Heart right ventricle (tissue), 16 donors: ENCODE results near the gene LGALS1. TPM values are rescaled to one million over a fixed set of nuclear protein-coding genes. Genes with fewer than 3 reads are reported as not detected.

Source experiments
- ATAC-seq, 8 donors: fragments of 200-7000 bp; cut with Tn5 transposase; one replicate each; pipeline ENCODE4 v1.9.1; 2020; ENCODE audit warnings: mild to moderate bottlenecking in 8 of 8, moderate library complexity in 8 of 8, moderate number of reproducible peaks in 1 of 8
- DNase-seq, 2 donors: peaks; one replicate each; pipeline ENCODE4 v3.0.0-alpha.2; 2020
- H3K27ac ChIP-seq, 10 donors: fragments of 200-600 bp; sonication (generic) in 2 of 10; one replicate each; pipeline versions ENCODE4 v1.5.0 to v1.8.0; 2020 to 2022; ENCODE audit warnings: mild to moderate bottlenecking in 3 of 10
- H3K27me3 ChIP-seq, 7 donors: fragments of 200-600 bp; one replicate each; pipeline ENCODE4 v1.8.0; 2021 to 2022; ENCODE audit warnings: mild to moderate bottlenecking in 2 of 7
- H3K36me3 ChIP-seq, 9 donors: fragments of 200-600 bp; sonication (generic) in 1 of 9; one replicate each; pipeline versions ENCODE4 v1.5.0 to v1.8.0; 2020 to 2022; ENCODE audit warnings: mild to moderate bottlenecking in 2 of 9
- H3K4me1 ChIP-seq, 9 donors: fragments of 200-600 bp; sonication (generic) in 1 of 9; one replicate each; pipeline versions ENCODE4 v1.5.0 to v1.8.0; 2020 to 2022; ENCODE audit warnings: mild to moderate bottlenecking in 4 of 9
- H3K4me3 ChIP-seq, 10 donors: fragments of 200-600 bp; sonication (generic) in 2 of 10; one replicate each; pipeline versions ENCODE4 v1.5.0 to v1.8.0; 2020 to 2022; ENCODE audit warnings: mild to moderate bottlenecking in 7 of 10, moderate library complexity in 2 of 10
- H3K9me3 ChIP-seq, 11 donors: fragments of 200-600 bp in 10 of 11; sonication (generic) in 2 of 11; one replicate each; pipeline versions ENCODE4 v1.5.0 to v1.8.0; 2013 to 2022; ENCODE audit warnings: mild to moderate bottlenecking in 2 of 11, control low read depth in 1 of 11, moderate library complexity in 1 of 11
- WGBS, 2 donors: extraction: QIAGEN DNeasy Blood & Tissue Kit; methylation state at CpG; one replicate each; pipeline ENCODE4 v1.1.7; 2013; ENCODE audit warnings: inconsistent platforms in 1 of 2; 5-methylcytosine and 5-hydroxymethylcytosine counted together
- intact Hi-C, 10 donors: fragments of 100-400 bp; cut with DNase I; formaldehyde crosslinking; loops; one replicate each; pipeline versions ENCODE4 v1.11.1 to v1.14.2; 2022
- polyA plus RNA-seq, 2 donors: library from polyadenylated mRNA; stranded (reverse); fragments of 200-250 nt; gene quantifications; one replicate each; pipeline ENCODE4 v1.2.3, GENCODE V29; 2013
- total RNA-seq, 10 donors: library from RNA; stranded (reverse); fragmentation: NEBNext Ultra II Directional in 3 of 10; extraction: Animal tissue kit (Norgen Biotek cat#: 25700) in 3 of 10; gene quantifications; one replicate each; pipeline versions ENCODE4 v1.2.1 to v1.2.4, GENCODE V29; 2021 to 2023
- TF ChIP-seq, protein P1 (sequence below), 9 donors: fragments of 200-600 bp; sonication (generic) in 2 of 9; IDR thresholded peaks; one replicate each; pipeline versions ENCODE4 v1.5.0 to v1.8.0; 2021 to 2022; ENCODE audit warnings: antibody characterized with exemption in 9 of 9, mild to moderate bottlenecking in 5 of 9, moderate library complexity in 1 of 9
- donor health status: Arrhythmogenic right ventricular cardiomyopathy.
- donor health status: ischemic (EF 13 %, LVEDD 7.1; RV severe dilation, severe dysfunction).
- donor health status: healthy with polysubstance abuse.
- donor health status: DM: no; HTN: yes; CAD: no.
- donor health status: DM: no; HTN: no; CAD: no.
- donor health status: ischemic (EF 25% LVEDD 6.9; RV normal size, moderate dysfunction).
- donor health status: ischemic (EF 25% LVEDD 5.7; RV mildly dilated, moderate dysfunction).
- donor health status: healthy.
- donor health status: DM: yes; HTN: yes; CAD: no.
- donor health status: Ischemic cardiomyopathy.
- donor health status: ischemic (EF 35%, LVEDD 5.7; RV mildly dilated, moderate dysfunction).
- donor health status: nonischemic (EF 11% LVEDD 7.7; RV severe dilation, severe dysfunction).
- donor health status: DM: yes; HTN: yes; CAD: no.
- donor health status: PGD.
- donor health status: ischemic (EF 29% LVEDD 5.4; RV normal size, mild dysfunction).
- donor health status: nonischemic (EF 23%, LVEDD 6.1; RV moderate dilation, normal function).

The LGALS1 gene
- total and polyA plus RNA-seq, 12 donors = 651 to 4,200 (median 803) TPM

DNA sequence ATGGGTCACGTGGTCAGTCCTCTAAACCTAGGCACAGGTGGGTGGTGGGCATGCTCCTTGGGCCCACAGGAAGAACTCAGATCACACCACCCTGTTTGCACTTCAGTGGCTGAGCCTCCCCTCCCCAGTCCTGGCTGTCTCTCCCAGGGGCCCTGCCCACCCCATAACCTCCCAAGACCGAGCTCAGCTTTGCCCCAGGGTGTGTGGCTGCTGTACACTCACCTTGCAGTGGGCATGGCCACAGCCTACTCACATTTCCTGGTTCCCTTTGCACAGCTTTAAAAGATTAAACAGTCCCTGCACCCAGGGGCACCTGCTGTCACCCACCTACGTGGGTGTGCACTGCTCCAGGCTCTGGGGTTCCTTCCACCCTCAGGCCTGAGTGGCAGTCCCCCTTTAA is 35.2 kb downstream of the LGALS1 start:
- ATAC-seq = no peak
- Histone ChIP-seq H3K4me1 (peaks cover 0 to 12% (median 9%) of the 10 kb centered on the region in 9 donors), H3K36me3 (no peaks in the 10 kb centered on the region), H3K9me3 (no peaks in the 10 kb centered on the region), H3K27me3 (no peaks in the 10 kb centered on the region), H3K4me3 (no peak overlapping the region), H3K27ac (no peak overlapping the region)
- TF ChIP-seq, protein P1, sequence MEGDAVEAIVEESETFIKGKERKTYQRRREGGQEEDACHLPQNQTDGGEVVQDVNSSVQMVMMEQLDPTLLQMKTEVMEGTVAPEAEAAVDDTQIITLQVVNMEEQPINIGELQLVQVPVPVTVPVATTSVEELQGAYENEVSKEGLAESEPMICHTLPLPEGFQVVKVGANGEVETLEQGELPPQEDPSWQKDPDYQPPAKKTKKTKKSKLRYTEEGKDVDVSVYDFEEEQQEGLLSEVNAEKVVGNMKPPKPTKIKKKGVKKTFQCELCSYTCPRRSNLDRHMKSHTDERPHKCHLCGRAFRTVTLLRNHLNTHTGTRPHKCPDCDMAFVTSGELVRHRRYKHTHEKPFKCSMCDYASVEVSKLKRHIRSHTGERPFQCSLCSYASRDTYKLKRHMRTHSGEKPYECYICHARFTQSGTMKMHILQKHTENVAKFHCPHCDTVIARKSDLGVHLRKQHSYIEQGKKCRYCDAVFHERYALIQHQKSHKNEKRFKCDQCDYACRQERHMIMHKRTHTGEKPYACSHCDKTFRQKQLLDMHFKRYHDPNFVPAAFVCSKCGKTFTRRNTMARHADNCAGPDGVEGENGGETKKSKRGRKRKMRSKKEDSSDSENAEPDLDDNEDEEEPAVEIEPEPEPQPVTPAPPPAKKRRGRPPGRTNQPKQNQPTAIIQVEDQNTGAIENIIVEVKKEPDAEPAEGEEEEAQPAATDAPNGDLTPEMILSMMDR (IDR thresholded peaks at IDR 0.05) = no peak
- WGBS, 2 donors = 91% methylated on average over 3 of the region's 3 CpGs
- DNase-seq = no peak
- intact Hi-C loops = no loop called here

DNA sequence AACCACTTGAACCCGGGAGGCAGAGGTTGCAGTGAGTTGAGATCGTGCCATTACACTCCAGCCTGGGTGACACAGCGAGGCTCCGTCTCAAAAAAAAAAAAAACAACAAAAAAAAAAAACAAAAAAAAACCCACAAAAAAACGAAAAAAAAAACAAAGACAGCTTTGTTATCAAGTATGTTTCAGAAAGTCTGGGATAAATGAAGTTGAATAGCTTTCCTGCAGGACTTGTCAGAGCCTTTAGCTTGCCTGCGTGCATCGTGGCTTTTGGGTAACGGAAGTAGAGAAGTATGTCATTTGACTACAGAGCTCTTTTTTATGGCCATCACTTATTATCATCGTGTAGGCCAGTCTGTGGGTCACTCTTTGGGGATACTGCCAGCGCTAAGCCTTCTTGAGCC is 36.1 kb downstream of the LGALS1 start:
- peaks cover 0 to 12% (median 9%) of the 10 kb centered on the region in 9 donors for H3K4me1 ChIP-seq
- intact Hi-C loops = no loop called here

DNA sequence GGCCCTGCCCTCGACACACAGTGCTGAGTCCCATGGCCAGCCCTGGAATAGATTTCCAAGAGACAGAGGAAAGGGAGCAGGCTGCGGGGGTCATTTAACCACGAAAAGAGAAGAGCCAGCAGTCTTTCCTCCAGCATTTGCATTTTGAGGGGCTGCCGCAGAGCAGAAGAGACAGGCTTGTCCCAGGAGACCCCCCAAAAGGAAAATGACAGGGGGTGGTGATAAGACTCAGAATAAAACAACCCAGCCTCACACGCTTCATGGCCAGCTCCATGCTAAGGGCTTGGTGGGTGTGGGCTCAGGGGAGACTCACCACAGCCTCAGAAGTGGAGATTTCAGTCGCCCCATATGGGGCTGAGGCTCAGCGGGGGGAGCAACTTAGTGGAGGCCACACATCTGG is 38.3 kb downstream of the LGALS1 start:
- Histone ChIP-seq H3K27me3 (no peaks in the 10 kb centered on the region), H3K27ac (no peak overlapping the region), H3K4me1 (peaks cover 0 to 5% (median 3%) of the 10 kb centered on the region in 9 donors), H3K9me3 (no peaks in the 10 kb centered on the region), H3K36me3 (no peaks in the 10 kb centered on the region), H3K4me3 (no peak overlapping the region)
- no peak for ATAC-seq
- WGBS, 2 donors = 89 to 92% methylated on average over 7 of the region's 7 CpGs
- no peak for DNase-seq
- intact Hi-C loops = no loop called here
- TF ChIP-seq, protein P1 (IDR thresholded peaks at IDR 0.05) = no peak

More for the DNA sequence above, 36.1 kb downstream of the LGALS1 start:
- DNase-seq (no peak), ATAC-seq (no peak)
- Histone ChIP-seq H3K36me3 (no peaks in the 10 kb centered on the region), H3K27ac (no peak overlapping the region), H3K9me3 (no peaks in the 10 kb centered on the region), H3K4me3 (no peak overlapping the region), H3K27me3 (no peaks in the 10 kb centered on the region)
- WGBS, 2 donors = 88% methylated on average over 10 of the region's 10 CpGs
- TF ChIP-seq, protein P1 (IDR thresholded peaks at IDR 0.05) = no peak

DNA sequence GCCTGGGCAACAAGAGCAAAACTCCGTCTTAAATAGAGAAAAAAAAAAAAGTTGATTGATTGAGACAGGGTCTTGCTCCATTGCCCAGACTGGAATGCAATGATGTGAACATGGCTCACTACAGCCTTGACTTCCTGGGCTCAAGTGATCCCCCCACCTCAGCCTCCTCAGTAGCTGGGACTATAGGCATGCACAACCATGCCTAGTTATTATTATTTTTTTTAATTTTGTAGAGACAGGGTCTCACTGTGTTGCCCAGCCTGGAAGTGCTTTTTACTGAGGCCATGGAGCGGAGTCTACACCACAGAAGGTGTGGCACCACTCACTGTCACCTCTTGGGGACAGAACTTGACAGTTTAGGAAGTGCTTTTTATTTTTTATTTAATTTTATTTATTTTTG is 39.2 kb downstream of the LGALS1 start:
- Histone ChIP-seq H3K36me3 (no peaks in the 10 kb centered on the region), H3K4me3 (no peak overlapping the region), H3K27ac (no peak overlapping the region), H3K9me3 (no peaks in the 10 kb centered on the region), H3K27me3 (no peaks in the 10 kb centered on the region), H3K4me1 (no peaks in the 10 kb centered on the region)
- 92 to 97% methylated on average over 2 of the region's 2 CpGs for WGBS, 2 donors
- TF ChIP-seq, protein P1 (IDR thresholded peaks at IDR 0.05) = no peak
- ATAC-seq (no peak), DNase-seq (no peak)
- intact Hi-C loops = no loop called here
